Tibial nerve (tissue), 4 donors: ENCODE measurements around the gene IRAK1. TPM values are rescaled to one million over a fixed set of nuclear protein-coding genes. Genes with fewer than 3 reads are reported as not detected.
"Not testable (repeated sequence)": the region's sequence is repeated elsewhere in the genome, so short reads cannot be mapped to it uniquely, and the experiment has no call there.

Experiments
- DNase-seq, 2 donors: peaks; one replicate each; pipeline ENCODE4 v3.0.0-alpha.2; 2019; ENCODE audit warnings: low spot score in 2 of 2
- H3K27ac ChIP-seq, 4 donors: fragments of 200-600 bp; sonication (generic) in 3 of 4; one replicate each; pipeline ENCODE4 v1.5.1; 2017 to 2019; ENCODE audit warnings: mild to moderate bottlenecking in 1 of 4
- H3K27me3 ChIP-seq, 2 donors: fragments of 200-600 bp; sonication (generic) in 1 of 2; one replicate each; pipeline versions ENCODE4 v1.5.1 to v1.6.0; 2017 to 2019
- H3K36me3 ChIP-seq, 3 donors: fragments of 200-600 bp; sonication (generic); one replicate each; pipeline ENCODE4 v1.5.1; 2018 to 2019
- H3K4me1 ChIP-seq, 4 donors: fragments of 200-600 bp; sonication (generic) in 3 of 4; one replicate each; pipeline ENCODE4 v1.5.1; 2017 to 2019
- H3K4me3 ChIP-seq, 4 donors: fragments of 200-600 bp; sonication (generic) in 3 of 4; one replicate each; pipeline ENCODE4 v1.5.1; 2017 to 2019; ENCODE audit warnings: mild to moderate bottlenecking in 1 of 4, moderate library complexity in 1 of 4
- H3K9me3 ChIP-seq, 4 donors: fragments of 200-600 bp; sonication (generic) in 3 of 4; one replicate each; pipeline ENCODE4 v1.5.1; 2017 to 2019
- EP300 ChIP-seq, 2 donors: sonication (generic); formaldehyde crosslinking; IDR thresholded peaks; one replicate each; pipeline ENCODE4 v1.6.1; 2017; ENCODE audit warnings: antibody characterized with exemption in 2 of 2, mild to moderate bottlenecking in 1 of 2
- POLR2A ChIP-seq, 2 donors: fragments of 450-650 bp; IDR thresholded peaks; one replicate each; pipeline ENCODE4 v1.6.1; 2017; ENCODE audit warnings: antibody characterized with exemption in 2 of 2, mild to moderate bottlenecking in 2 of 2, moderate library complexity in 2 of 2
- WGBS, 2 donors: methylation state at CpG; one replicate each; pipeline ENCODE4 v1.1.5; 2018; 5-methylcytosine and 5-hydroxymethylcytosine counted together
- total RNA-seq, 4 donors: library from RNA; depleted of rRNA; stranded (reverse); fragments of >200 nt; gene quantifications; one replicate each; pipeline ENCODE4 v1.1.0, GENCODE V29; 2016
- TF ChIP-seq, protein P1 (sequence below), 5 experiments: fragments of 200-600 bp in 3 of 5; fragments of 450-650 bp in 2 of 5; sonication (generic) in 3 of 5; IDR thresholded peaks; one replicate each; pipeline ENCODE4 v1.5.1; 2016 to 2019; ENCODE audit warnings: antibody characterized with exemption in 5 of 5, mild to moderate bottlenecking in 3 of 5, moderate library complexity in 2 of 5

The IRAK1 gene
- total RNA-seq, 4 donors from 2014 or later, result 50.7 to 127 (median 64.4) TPM

DNA sequence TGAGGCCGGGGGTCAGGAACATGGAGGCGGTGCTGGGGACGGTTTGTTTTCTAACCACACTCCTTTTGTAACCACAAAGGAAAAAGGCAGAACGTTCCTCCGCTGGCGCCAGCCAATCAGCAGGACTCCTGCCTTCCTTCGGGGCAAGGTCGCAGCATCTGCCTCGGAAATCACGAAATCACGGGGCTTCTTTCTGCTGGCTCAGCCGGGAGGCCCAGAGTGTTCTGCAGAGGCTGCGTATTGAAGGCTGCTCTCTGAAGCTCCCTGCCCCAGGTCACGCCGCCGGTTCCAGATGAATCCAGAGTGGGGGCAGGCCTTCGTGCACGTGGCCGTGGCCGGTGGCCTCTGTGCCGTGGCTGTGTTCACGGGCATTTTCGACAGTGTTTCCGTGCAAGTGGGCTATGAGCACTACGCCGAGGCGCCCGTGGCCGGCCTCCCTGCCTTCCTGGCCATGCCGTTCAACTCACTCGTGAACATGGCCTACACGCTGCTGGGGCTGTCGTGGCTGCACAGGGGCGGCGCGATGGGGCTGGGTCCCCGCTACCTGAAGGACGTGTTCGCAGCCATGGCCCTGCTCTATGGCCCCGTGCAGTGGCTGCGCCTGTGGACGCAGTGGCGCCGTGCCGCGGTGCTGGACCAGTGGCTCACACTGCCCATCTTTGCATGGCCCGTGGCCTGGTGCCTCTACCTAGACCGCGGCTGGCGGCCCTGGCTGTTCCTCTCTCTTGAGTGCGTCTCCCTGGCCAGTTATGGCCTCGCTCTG, 37.8 kb downstream of the IRAK1 start:
- H3K36me3 ChIP-seq, result no peaks in the 10 kb centered on the region
- peaks cover 0 to 33% (median 9%) of the 10 kb centered on the region in 4 donors for H3K4me1 ChIP-seq
- TF ChIP-seq EP300 (IDR thresholded peaks at IDR 0.05) (peak in 1 of 2 donors; percentile 54), POLR2A (IDR thresholded peaks at IDR 0.05) (no peak)
- TF ChIP-seq, protein P1, sequence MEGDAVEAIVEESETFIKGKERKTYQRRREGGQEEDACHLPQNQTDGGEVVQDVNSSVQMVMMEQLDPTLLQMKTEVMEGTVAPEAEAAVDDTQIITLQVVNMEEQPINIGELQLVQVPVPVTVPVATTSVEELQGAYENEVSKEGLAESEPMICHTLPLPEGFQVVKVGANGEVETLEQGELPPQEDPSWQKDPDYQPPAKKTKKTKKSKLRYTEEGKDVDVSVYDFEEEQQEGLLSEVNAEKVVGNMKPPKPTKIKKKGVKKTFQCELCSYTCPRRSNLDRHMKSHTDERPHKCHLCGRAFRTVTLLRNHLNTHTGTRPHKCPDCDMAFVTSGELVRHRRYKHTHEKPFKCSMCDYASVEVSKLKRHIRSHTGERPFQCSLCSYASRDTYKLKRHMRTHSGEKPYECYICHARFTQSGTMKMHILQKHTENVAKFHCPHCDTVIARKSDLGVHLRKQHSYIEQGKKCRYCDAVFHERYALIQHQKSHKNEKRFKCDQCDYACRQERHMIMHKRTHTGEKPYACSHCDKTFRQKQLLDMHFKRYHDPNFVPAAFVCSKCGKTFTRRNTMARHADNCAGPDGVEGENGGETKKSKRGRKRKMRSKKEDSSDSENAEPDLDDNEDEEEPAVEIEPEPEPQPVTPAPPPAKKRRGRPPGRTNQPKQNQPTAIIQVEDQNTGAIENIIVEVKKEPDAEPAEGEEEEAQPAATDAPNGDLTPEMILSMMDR (IDR thresholded peaks at IDR 0.05), result no peak
- peak; percentile 46 to 61 for DNase-seq
- H3K4me3 ChIP-seq, result no peak overlapping the region
- H3K27ac ChIP-seq, result peak overlapping the region; percentile 61 to 84 (median 72)
- H3K27me3 ChIP-seq, result peaks cover 0 to 3% of the 10 kb centered on the region in 2 donors
- WGBS, 2 donors, result 32 to 77% methylated on average over 3 to 46 of the region's 52 CpGs
- H3K9me3 ChIP-seq, result no peaks in the 10 kb centered on the region

DNA sequence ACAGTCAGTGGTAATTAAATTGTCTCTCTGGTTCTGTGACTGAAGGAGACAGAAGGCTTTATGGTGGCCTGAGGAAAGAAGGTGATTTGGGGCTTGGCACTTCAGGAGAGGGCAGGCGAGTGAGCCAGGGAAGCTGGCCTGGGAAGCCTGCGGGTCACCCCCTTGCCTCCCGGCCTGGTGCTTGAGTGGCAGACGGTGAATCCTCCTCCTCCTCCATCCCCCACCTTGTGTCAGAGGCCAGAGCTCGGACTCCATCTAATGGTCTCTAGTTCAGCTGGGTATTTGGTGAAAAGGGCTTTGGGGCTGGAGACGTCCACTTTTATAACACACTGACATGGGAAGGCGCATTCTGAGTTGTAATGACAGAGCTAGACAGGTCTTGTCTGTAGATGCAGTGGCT, 38.5 kb downstream of the IRAK1 start:
- WGBS, 2 donors, result 59 to 78% methylated on average over 7 of the region's 7 CpGs
- no peak for TF ChIP-seq POLR2A (IDR thresholded peaks at IDR 0.05)
- TF ChIP-seq EP300 (IDR thresholded peaks at IDR 0.05), result no peak
- TF ChIP-seq, protein P1 (IDR thresholded peaks at IDR 0.05), result no peak
- DNase-seq, result no peak
- no peaks in the 10 kb centered on the region for H3K9me3 ChIP-seq
- peaks cover 0 to 33% (median 9%) of the 10 kb centered on the region in 4 donors for H3K4me1 ChIP-seq
- H3K36me3 ChIP-seq, result no peaks in the 10 kb centered on the region
- peak overlapping the region; percentile 61 to 84 (median 72) for H3K27ac ChIP-seq
- peaks cover 0 to 3% of the 10 kb centered on the region in 2 donors for H3K27me3 ChIP-seq
- no peak overlapping the region for H3K4me3 ChIP-seq

DNA sequence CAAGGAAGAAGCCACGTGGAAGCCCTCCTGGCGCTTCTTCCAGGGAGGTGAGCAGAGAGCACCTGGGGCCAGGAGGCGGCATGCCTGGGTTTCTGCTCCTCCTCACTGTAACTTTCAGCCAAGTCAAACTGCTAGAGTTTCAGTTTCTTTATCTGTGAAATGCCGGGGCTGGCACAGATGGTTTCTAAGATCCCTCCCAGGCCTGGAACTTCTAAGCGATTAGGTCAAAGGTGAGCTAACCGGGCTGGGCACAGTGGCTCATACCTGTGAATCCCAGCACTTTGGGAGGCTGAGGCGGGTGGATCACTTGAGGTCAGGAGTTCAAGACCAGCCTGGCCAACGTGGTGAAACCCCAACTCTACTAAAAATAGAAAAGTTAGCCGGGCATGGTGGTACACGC, 39.3 kb downstream of the IRAK1 start:
- not testable (repeated sequence) for H3K9me3 ChIP-seq, H3K4me3 ChIP-seq, H3K36me3 ChIP-seq, DNase-seq, H3K27me3 ChIP-seq
- WGBS, 2 donors, result 75 to 83% methylated on average over 8 to 10 of the region's 10 CpGs
- Histone ChIP-seq H3K4me1 (peaks cover 0 to 29% (median 9%) of the 10 kb centered on the region in 4 donors), H3K27ac (peak overlapping the region in 2 of 4 donors; percentile 78 to 84)

DNA sequence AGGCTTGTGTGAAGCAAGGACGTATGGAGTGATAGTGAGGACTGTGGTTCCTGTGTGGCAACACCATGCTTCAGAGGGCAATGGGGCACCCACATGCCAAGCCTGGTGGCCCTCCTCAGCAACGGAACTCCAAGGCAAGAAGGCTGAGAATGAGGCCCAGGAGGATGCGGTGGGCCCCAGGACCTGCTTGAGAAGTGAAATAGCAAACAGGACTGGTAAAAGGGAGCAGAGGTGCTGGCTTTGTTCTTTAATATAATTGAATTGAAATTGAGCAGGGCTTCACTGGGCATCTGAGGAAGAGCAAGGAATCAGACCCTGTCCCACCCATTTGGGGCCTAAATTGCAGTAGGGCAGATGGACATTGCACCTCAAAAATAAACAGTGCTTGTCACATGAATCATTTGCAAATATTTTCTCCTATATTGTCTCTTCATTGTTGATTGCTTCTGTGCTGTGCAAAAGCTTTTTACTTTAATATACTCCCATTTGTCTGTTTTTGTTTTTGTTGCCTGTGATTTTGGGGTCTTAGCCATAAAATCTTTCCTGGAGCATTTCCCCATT, 44.9 kb downstream of the IRAK1 start:
- peaks cover 0 to 17% (median 2%) of the 10 kb centered on the region in 4 donors for H3K4me1 ChIP-seq
- no peaks in the 10 kb centered on the region for H3K9me3 ChIP-seq
- WGBS, 2 donors, result 63 to 76% methylated on average over 3 of the region's 3 CpGs
- no peak for TF ChIP-seq EP300 (IDR thresholded peaks at IDR 0.05)
- TF ChIP-seq, protein P1 (IDR thresholded peaks at IDR 0.05), result no peak
- no peak for TF ChIP-seq POLR2A (IDR thresholded peaks at IDR 0.05)
- H3K27me3 ChIP-seq, result no peaks in the 10 kb centered on the region
- H3K36me3 ChIP-seq, result no peaks in the 10 kb centered on the region
- no peak overlapping the region for H3K4me3 ChIP-seq
- no peak for DNase-seq
- peak overlapping the region in 3 of 4 donors; percentile 91 to 98 (median 96) for H3K27ac ChIP-seq

DNA sequence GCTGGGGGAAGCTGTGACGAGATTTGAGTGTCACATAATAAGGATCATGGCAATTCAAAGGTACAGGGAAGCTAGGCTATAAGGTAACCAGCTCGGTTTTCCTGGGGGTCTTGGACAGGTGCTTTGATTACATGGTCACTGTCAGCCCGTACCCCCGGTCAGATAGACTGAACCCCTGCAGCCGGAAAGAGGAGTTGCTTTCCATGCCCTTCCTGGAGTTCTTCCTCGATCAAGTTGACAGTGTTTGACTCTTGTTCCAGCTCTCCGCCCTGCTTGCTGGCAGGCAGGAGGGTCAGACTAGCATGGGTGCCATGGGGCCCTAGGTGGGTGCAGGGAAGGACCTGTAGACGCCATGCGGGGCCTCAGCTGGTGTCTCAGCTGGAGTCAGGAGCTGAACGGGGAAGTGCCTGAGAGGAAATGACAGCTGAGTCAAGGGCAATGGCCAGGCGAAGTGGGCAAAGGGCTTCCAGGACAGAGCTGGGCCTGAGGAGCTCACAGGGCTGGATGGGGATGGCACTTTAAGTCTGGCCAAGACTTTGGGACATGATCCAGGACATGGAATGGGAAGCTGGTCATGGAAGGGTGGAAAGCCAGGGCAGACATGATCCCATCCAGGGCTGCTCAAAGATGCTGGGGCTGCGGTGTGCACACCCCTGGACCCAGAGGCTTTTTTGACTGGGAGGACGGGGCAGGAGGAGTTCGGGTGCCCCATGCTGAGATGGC, 45.5 kb downstream of the IRAK1 start:
- H3K27ac ChIP-seq, result peak overlapping the region; percentile 91 to 98 (median 96)
- TF ChIP-seq POLR2A (IDR thresholded peaks at IDR 0.05) (no peak), EP300 (IDR thresholded peaks at IDR 0.05) (no peak)
- TF ChIP-seq, protein P1 (IDR thresholded peaks at IDR 0.05), result no peak
- no peaks in the 10 kb centered on the region for H3K36me3 ChIP-seq
- H3K4me3 ChIP-seq, result no peak overlapping the region
- 65 to 74% methylated on average over 13 of the region's 14 CpGs for WGBS, 2 donors
- no peaks in the 10 kb centered on the region for H3K9me3 ChIP-seq
- no peaks in the 10 kb centered on the region for H3K27me3 ChIP-seq
- no peak for DNase-seq
- peaks cover 0 to 22% (median 4%) of the 10 kb centered on the region in 4 donors for H3K4me1 ChIP-seq
